Lower lobe of right lung (tissue), 2 donors: Measurements from ENCODE around the gene CT45A2. TPM values are rescaled to one million over a fixed set of nuclear protein-coding genes. Genes with fewer than 3 reads are reported as not detected.
"Not testable (repeated sequence)": the region's sequence is repeated elsewhere in the genome, so short reads cannot be mapped to it uniquely, and the experiment has no call there.

ENCODE experiments used
- ATAC-seq, 2 donors: fragments of 200-7000 bp; cut with Tn5 transposase; one replicate each; pipeline ENCODE4 v1.9.1; 2020 to 2022; ENCODE audit warnings: mild to moderate bottlenecking in 2 of 2, moderate library complexity in 2 of 2
- DNase-seq: peaks from one replicate; pipeline ENCODE4 v3.0.0-alpha.2; 2020
- H3K27ac ChIP-seq: fragments of 200-600 bp; one replicate; pipeline ENCODE4 v1.8.0; 2022
- H3K27me3 ChIP-seq: fragments of 200-600 bp; one replicate; pipeline ENCODE4 v1.8.0; 2022; ENCODE audit warnings: low read depth
- H3K36me3 ChIP-seq: fragments of 200-600 bp; one replicate; pipeline ENCODE4 v1.8.0; 2022; ENCODE audit warnings: mild to moderate bottlenecking
- H3K4me1 ChIP-seq: fragments of 200-600 bp; one replicate; pipeline ENCODE4 v1.8.0; 2022
- H3K4me3 ChIP-seq: fragments of 200-600 bp; one replicate; pipeline ENCODE4 v1.8.0; 2022; ENCODE audit warnings: mild to moderate bottlenecking
- H3K9me3 ChIP-seq: fragments of 200-600 bp; one replicate; pipeline ENCODE4 v1.8.0; 2022
- intact Hi-C: fragments of 100-400 bp; cut with DNase I; formaldehyde crosslinking; loops from one replicate; pipeline ENCODE4 v1.11.0; 2022
- long read RNA-seq: library from polyadenylated mRNA; unstranded; transcript quantifications from one replicate; pipeline ENCODE4 v2.0.0, GENCODE V29; 2021
- total RNA-seq: library from RNA; stranded (reverse); fragmentation: NEBNext Ultra II Directional; extraction: Animal tissue kit (Norgen Biotek cat#: 25700); gene quantifications from one replicate; pipeline ENCODE4 v1.2.1, GENCODE V29; 2021
- donor health status: DM: no; HTN: yes; CAD: no; lungs with severe emphysema.

CT45A2 gene, protein sequence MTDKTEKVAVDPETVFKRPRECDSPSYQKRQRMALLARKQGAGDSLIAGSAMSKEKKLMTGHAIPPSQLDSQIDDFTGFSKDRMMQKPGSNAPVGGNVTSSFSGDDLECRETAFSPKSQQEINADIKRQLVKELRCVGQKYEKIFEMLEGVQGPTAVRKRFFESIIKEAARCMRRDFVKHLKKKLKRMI
- total RNA-seq = not detected
- long read RNA-seq = 0 reads

DNA sequence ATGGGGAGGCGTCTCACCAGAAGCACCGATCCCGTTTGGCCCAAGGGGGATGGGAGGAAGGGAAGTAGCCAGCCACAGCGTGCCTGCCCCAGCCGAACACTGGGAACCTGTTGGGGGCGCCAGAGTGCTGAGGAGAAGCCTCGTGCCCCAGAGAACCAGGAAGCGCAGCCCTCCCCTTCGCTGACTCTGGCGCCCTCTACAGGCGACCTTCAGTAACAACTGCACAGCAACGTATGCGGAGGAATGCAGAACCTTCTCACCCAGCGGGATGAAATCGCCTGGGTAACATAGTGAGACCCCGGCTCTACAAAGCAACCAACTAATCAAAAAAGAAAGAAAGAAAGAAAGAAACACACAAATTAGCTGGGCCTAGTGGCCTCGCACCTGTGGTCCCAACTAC, at the start of gene CT45A2:
Gene CT45A2, minus strand, starts transcription at position 101 of the 400 bp plus-strand sequence. CDS start 3,747 bp downstream, outside the sequence.
- H3K27me3 ChIP-seq, H3K4me3 ChIP-seq, H3K27ac ChIP-seq, H3K36me3 ChIP-seq, intact Hi-C loops, H3K9me3 ChIP-seq, DNase-seq, H3K4me1 ChIP-seq, ATAC-seq: not testable (repeated sequence)

DNA sequence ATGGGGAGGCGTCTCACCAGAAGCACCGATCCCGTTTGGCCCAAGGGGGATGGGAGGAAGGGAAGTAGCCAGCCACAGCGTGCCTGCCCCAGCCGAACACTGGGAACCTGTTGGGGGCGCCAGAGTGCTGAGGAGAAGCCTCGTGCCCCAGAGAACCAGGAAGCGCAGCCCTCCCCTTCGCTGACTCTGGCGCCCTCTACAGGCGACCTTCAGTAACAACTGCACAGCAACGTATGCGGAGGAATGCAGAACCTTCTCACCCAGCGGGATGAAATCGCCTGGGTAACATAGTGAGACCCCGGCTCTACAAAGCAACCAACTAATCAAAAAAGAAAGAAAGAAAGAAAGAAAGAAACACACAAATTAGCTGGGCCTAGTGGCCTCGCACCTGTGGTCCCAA, 34.6 kb upstream of the CT45A2 start, which contains the start of gene CT45A8:
Gene CT45A8, minus strand, starts transcription at position 101 of the 400 bp plus-strand sequence. CDS start 3,755 bp downstream, outside the sequence.
- H3K27ac ChIP-seq, H3K9me3 ChIP-seq, H3K4me1 ChIP-seq, ATAC-seq, intact Hi-C loops, H3K4me3 ChIP-seq, H3K27me3 ChIP-seq, H3K36me3 ChIP-seq, DNase-seq: not testable (repeated sequence)

- H3K27ac ChIP-seq, H3K27me3 ChIP-seq, ATAC-seq, H3K36me3 ChIP-seq, H3K9me3 ChIP-seq, intact Hi-C loops, DNase-seq, H3K4me3 ChIP-seq, H3K4me1 ChIP-seq: not testable (repeated sequence)
These were observed 17.4 kb upstream of the CT45A2 start, which contains the start of gene CT45A7 for GRCh38 chrX:135837180-135837579. TSS of gene CT45A7 (minus strand) at chrX:135837280. CDS start at chrX:135833533, 3,747 bp downstream.

DNA sequence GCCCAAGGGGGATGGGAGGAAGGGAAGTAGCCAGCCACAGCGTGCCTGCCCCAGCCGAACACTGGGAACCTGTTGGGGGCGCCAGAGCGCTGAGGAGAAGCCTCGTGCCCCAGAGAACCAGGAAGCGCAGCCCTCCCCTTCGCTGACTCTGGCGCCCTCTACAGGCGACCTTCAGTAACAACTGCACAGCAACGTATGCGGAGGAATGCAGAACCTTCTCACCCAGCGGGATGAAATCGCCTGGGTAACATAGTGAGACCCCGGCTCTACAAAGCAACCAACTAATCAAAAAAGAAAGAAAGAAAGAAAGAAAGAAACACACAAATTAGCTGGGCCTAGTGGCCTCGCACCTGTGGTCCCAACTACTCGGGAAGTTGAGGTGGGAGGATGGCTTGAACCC, 17.1 kb downstream of the CT45A2 start, which contains the start of gene CT45A6:
Gene CT45A6, minus strand, starts transcription at position 101 of the 400 bp plus-strand sequence. CDS start 3,794 bp downstream, outside the sequence.
- DNase-seq, H3K27ac ChIP-seq, H3K4me3 ChIP-seq, ATAC-seq, H3K36me3 ChIP-seq, intact Hi-C loops, H3K4me1 ChIP-seq, H3K9me3 ChIP-seq, H3K27me3 ChIP-seq: not testable (repeated sequence)

DNA sequence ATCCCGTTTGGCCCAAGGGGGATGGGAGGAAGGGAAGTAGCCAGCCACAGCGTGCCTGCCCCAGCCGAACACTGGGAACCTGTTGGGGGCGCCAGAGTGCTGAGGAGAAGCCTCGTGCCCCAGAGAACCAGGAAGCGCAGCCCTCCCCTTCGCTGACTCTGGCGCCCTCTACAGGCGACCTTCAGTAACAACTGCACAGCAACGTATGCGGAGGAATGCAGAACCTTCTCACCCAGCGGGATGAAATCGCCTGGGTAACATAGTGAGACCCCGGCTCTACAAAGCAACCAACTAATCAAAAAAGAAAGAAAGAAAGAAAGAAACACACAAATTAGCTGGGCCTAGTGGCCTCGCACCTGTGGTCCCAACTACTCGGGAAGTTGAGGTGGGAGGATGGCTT, 34.4 kb downstream of the CT45A2 start, which contains the start of gene CT45A5:
Gene CT45A5, minus strand, starts transcription at position 101 of the 400 bp plus-strand sequence. CDS start 3,774 bp downstream, outside the sequence.
- H3K27me3 ChIP-seq, H3K36me3 ChIP-seq, H3K4me3 ChIP-seq, intact Hi-C loops, DNase-seq, ATAC-seq, H3K27ac ChIP-seq, H3K4me1 ChIP-seq, H3K9me3 ChIP-seq: not testable (repeated sequence)

DNA sequence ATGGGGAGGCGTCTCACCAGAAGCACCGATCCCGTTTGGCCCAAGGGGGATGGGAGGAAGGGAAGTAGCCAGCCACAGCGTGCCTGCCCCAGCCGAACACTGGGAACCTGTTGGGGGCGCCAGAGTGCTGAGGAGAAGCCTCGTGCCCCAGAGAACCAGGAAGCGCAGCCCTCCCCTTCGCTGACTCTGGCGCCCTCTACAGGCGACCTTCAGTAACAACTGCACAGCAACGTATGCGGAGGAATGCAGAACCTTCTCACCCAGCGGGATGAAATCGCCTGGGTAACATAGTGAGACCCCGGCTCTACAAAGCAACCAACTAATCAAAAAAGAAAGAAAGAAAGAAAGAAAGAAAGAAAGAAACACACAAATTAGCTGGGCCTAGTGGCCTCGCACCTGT, 51.7 kb downstream of the CT45A2 start, which contains the start of gene CT45A3:
Gene CT45A3, minus strand, starts transcription at position 101 of the 400 bp plus-strand sequence. CDS start 3,747 bp downstream, outside the sequence.
- H3K4me3 ChIP-seq, intact Hi-C loops, DNase-seq, H3K36me3 ChIP-seq, H3K4me1 ChIP-seq, H3K27me3 ChIP-seq, ATAC-seq, H3K9me3 ChIP-seq, H3K27ac ChIP-seq: not testable (repeated sequence)

Other genes starting within 250 kb of the CT45A2 start
- gene CT45A1, start 106.4 kb downstream of the CT45A2 start, total RNA-seq = not detected
- not detected for gene CT45A3, start 51.8 kb downstream of the CT45A2 start, total RNA-seq
- not detected for gene CT45A5, start 34.5 kb downstream of the CT45A2 start, total RNA-seq
- not detected for gene CT45A6, start 17.2 kb downstream of the CT45A2 start, total RNA-seq
- not detected for gene CT45A7, start 17.3 kb upstream of the CT45A2 start, total RNA-seq
- gene CT45A8, start 34.5 kb upstream of the CT45A2 start, total RNA-seq = not detected
- not detected for gene CT45A9, start 51.8 kb upstream of the CT45A2 start, total RNA-seq
- not detected for gene CT45A10, start 73.4 kb upstream of the CT45A2 start, total RNA-seq
- gene SAGE1, start 73.7 kb upstream of the CT45A2 start, total RNA-seq = not detected
- 28.7 TPM for gene MMGT1, start 154.0 kb upstream of the CT45A2 start, total RNA-seq
- 18.0 TPM for gene SLC9A6, start 165.4 kb upstream of the CT45A2 start, total RNA-seq